ENCODE results near the gene ICA1.

Gene ICA1

DNA sequence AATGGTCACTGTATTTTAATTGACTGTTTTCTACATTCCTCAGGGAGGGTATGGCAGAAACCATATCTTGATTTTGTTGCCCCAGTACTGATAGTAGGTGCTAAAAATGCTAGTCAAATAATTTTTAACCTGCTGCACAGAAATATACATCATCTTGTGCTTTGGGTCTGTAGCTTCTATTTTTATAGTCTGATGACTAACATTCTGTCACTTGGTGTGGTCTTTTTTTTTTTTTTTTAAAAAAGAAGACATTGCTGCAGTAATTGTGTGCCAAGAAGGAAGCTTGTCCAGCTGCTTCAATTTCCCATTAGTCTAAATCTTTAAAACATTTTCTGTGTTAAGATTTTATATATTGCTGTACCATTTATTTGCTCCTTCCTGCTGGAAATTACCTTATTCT is 83.6 kb downstream of the ICA1 start:
- Histone ChIP-seq H3K4me1 (ENCODE audit: control insufficient read depth in 1 of 2, insufficient read depth in 1 of 2, low read depth in 1 of 2, low read length in 1 of 2) (peaks cover 43 to 62% of the 10 kb centered on the region in 2 experiments), H3K4me3 (ENCODE audit: low read depth in 1 of 2, low read length in 1 of 2) (no peak overlapping the region), H3K27me3 (no peaks in the 10 kb centered on the region), H3K27ac (peak overlapping the region; percentile 82), H3K36me3 (no peaks in the 10 kb centered on the region), H3K9me3 (no peaks in the 10 kb centered on the region)
- TF ChIP-seq CTCF (IDR thresholded peaks at IDR 0.05) = no peak

DNA sequence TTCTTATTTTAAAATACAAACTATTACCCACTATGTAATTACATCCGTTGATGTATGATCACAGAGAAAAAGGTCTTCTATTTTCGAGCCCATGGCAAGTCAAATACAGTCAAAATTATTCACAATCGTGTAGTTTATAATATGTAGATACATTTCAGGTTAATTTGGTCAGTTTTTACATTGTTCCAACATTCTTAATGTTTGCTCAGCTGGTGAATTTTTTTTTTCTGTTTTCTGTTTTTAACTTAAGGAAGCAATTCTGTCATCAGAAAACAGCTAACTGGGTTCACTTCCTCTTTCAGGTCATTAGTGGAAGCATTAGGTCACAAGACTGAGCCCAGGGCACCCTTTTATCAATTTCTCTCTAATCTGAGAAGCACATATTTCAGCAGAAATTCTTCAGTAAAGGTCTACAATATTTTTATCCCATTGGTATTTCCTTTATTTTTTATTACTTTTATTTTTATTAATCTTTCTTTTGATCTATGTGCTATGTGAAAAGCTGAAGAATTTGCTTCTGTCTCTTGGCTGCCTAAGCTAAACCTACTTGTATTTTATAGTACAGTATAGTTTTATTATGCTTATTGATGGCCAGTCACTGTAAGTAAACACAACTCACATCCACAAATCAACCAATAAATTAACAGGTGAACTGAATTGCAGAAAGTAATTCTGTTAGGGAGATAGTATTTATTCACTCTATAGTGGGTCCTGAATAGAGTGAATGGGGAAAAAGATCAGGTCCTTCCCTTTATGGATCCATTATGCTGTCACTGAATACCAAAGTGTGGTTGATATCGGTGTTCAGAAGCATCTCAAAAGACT is 84.6 kb downstream of the ICA1 start:
- Histone ChIP-seq H3K4me1 (ENCODE audit: control insufficient read depth in 1 of 2, insufficient read depth in 1 of 2, low read depth in 1 of 2, low read length in 1 of 2) (peaks cover 43 to 70% of the 10 kb centered on the region in 2 experiments), H3K4me3 (ENCODE audit: low read depth in 1 of 2, low read length in 1 of 2) (peak overlapping the region; percentile 1 to 28), H3K36me3 (no peaks in the 10 kb centered on the region), H3K9me3 (no peaks in the 10 kb centered on the region), H3K27me3 (no peaks in the 10 kb centered on the region), H3K27ac (peak overlapping the region; percentile 82)
- TF ChIP-seq CTCF (IDR thresholded peaks at IDR 0.05) = no peak

DNA sequence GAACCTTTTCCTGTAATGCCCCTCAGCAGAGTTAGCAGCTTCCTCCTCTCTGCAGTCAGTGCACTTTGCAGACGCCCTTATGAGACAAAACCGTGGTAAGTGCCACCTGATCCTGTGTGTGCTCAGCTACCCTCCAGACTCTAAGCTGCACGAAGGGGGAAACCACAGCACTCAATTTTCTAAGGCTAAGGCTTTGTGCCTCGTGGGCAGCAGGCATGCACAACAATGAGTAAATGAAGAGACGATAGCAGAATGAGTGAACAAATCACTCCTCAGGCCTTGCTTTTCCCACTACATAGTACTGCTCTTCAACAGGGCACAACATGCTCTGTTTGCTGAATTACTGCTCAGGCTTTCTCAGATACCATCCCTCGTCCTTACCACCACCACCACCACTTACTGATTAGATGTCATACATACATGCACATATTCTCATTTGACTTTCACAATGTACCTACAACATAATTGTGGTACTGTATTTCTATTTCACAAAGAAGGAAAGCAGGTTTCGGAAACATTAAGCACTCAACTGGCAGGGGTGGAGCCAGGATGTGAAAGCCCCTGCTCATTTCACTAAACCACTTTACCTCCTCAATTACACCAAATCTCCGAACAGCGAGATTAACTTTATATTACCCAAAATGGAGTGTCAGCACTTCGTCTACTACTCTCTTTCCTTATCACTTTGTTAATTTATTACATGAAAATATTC is 85.4 kb downstream of the ICA1 start:
- no peaks in the 10 kb centered on the region for H3K36me3 ChIP-seq
- peak overlapping the region; percentile 1 to 28 for H3K4me3 ChIP-seq (ENCODE audit: low read depth in 1 of 2, low read length in 1 of 2)
- H3K27ac ChIP-seq = peak overlapping the region; percentile 82
- peaks cover 43 to 70% of the 10 kb centered on the region in 2 experiments for H3K4me1 ChIP-seq (ENCODE audit: control insufficient read depth in 1 of 2, insufficient read depth in 1 of 2, low read depth in 1 of 2, low read length in 1 of 2)
- no peaks in the 10 kb centered on the region for H3K27me3 ChIP-seq
- H3K9me3 ChIP-seq = no peaks in the 10 kb centered on the region
- TF ChIP-seq CTCF (IDR thresholded peaks at IDR 0.05) = no peak

GRCh38 chr7:8175929-8176369 is 86.0 kb downstream of the ICA1 start:
- H3K27ac ChIP-seq = peak overlapping the region; percentile 82
- no peaks in the 10 kb centered on the region for H3K9me3 ChIP-seq
- H3K36me3 ChIP-seq = no peaks in the 10 kb centered on the region
- H3K27me3 ChIP-seq = no peaks in the 10 kb centered on the region
- peak overlapping the region; percentile 1 to 28 for H3K4me3 ChIP-seq (ENCODE audit: low read depth in 1 of 2, low read length in 1 of 2)
- no peak for TF ChIP-seq CTCF (IDR thresholded peaks at IDR 0.05)
- peaks cover 43 to 70% of the 10 kb centered on the region in 2 experiments for H3K4me1 ChIP-seq (ENCODE audit: control insufficient read depth in 1 of 2, insufficient read depth in 1 of 2, low read depth in 1 of 2, low read length in 1 of 2)

- H3K4me1 ChIP-seq (ENCODE audit: control insufficient read depth in 1 of 2, insufficient read depth in 1 of 2, low read depth in 1 of 2, low read length in 1 of 2) = peaks cover 34 to 60% of the 10 kb centered on the region in 2 experiments
- H3K36me3 ChIP-seq = no peaks in the 10 kb centered on the region
- no peak overlapping the region for H3K4me3 ChIP-seq (ENCODE audit: low read depth in 1 of 2, low read length in 1 of 2)
- no peaks in the 10 kb centered on the region for H3K27me3 ChIP-seq
- TF ChIP-seq CTCF (IDR thresholded peaks at IDR 0.05) = no peak
- H3K9me3 ChIP-seq = no peaks in the 10 kb centered on the region
- no peak overlapping the region for H3K27ac ChIP-seq
These were observed 89.3 kb downstream of the ICA1 start for GRCh38 chr7:8172372-8173354.

Measured in neutrophil (primary cell).